ENCODE data around the gene SKI. TPM values are rescaled to one million over a fixed set of nuclear protein-coding genes. Genes with fewer than 3 reads are reported as not detected.

The SKI gene
- total and polyA plus RNA-seq, 9 of the 15 experiments (the other 6 are each of a cell fraction or from before 2014, with no cell fraction given): 0.10 to 60.5 (median 4.6) TPM

DNA sequence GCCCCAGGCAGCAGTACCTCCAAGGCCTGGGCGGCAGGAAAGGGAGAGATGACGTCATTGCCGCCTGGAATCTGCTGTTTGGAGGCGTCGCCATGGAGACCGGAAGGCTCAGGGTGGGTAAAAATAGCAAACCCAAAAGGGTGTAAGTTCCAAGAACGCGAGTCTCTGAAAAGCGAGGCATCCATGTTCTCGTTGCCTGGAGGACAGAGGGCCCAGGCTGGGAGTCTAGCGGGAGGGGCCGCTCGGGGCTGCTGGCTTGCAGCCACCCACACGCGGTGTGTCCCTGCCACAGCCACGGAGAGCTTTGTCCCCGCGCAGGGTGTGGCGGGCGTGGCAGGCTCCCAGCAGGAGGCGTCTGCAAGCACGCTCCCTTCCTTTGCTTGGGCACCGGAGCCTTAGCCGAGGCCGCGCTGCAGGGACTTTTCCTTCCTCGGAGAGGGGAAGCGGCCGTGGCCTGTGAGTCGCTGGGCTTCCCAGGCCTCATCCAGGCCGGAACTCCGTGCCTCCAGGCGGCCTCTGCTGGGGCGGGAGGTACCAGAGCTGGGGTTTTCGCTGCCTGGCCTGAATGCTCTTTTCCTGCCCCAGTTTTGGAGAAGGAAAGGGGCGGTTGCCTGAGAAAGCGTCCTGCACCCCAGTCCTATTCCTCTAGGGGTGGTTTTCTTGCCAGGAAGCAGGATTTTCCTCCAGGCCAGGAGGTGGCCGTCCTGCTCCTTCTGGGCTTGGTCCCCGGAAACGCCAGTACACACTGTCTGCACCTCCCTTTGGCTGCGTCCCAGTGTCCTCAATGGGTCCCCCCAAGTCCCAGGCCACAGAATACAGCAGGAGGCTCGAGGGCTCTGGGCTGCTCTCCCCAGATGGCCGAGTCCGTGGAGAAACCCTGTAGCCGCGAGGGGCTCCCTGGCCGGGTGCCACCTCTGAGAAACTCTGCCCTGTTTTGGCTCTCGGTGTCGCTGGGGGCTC, 15.3 kb upstream of the SKI start (continued):
- TF ChIP-seq ZNF586 (CRISPR knock-in tag; conservative IDR thresholded peaks at IDR 0.05): no peak
- TF ChIP-seq, protein P1, sequence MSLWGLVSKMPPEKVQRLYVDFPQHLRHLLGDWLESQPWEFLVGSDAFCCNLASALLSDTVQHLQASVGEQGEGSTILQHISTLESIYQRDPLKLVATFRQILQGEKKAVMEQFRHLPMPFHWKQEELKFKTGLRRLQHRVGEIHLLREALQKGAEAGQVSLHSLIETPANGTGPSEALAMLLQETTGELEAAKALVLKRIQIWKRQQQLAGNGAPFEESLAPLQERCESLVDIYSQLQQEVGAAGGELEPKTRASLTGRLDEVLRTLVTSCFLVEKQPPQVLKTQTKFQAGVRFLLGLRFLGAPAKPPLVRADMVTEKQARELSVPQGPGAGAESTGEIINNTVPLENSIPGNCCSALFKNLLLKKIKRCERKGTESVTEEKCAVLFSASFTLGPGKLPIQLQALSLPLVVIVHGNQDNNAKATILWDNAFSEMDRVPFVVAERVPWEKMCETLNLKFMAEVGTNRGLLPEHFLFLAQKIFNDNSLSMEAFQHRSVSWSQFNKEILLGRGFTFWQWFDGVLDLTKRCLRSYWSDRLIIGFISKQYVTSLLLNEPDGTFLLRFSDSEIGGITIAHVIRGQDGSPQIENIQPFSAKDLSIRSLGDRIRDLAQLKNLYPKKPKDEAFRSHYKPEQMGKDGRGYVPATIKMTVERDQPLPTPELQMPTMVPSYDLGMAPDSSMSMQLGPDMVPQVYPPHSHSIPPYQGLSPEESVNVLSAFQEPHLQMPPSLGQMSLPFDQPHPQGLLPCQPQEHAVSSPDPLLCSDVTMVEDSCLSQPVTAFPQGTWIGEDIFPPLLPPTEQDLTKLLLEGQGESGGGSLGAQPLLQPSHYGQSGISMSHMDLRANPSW (CRISPR knock-in tag; IDR thresholded peaks at IDR 0.05): no peak

DNA sequence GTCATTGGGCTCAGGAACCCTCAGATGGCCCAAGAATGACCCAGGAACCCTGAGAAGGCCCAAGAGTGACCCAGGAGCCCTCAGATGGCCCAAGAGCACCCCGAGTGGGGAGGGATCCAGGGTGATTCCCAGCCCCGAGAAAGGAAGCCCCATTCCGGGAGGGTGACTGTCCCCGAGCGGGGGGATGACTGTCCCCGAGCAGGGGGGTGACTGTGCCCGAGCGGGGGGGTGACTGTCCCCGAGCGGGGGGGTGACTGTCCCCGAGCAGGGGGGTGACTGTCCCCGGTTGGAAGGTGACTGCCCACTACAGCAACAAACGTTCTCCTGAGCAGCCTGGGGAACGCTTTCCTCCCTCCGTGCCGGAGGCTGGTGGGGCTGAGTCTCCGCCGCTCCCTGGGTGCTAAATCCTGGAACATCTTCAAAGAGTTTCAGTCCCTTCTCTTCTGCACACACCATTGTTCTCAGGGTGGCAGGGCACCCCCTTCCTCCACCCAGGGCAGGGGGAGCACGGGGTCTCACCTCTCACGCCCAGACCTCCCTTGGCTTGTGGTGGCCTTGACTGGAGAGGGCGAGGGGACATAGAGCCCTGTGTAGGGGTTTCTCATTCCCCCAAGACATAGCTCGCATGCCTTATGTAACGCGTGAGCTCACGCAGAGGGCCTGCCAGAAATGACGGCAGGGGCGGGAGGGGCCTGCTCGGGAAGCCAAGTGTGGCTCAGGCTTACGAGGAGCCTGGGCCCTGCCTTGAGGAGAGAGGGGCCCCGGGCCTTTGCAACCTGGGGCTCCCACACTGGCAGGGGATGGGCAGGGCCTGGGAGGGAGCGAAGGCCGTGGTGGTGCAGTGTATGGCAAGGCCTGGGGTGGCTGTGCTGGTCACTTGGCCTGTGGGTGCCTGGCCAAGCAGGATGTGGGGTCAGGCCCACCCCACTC, 14.3 kb upstream of the SKI start:
- no peak overlapping the region for H3K4me3 ChIP-seq
- BruUV-seq (replicated peaks): no TSS peak
- H3K9ac ChIP-seq (ENCODE audit: insufficient read depth in 1 of 2, low read depth in 2 of 2, low read length in 2 of 2): peak overlapping the region; percentile 62 to 87; a peak in 3 of 4 replicates
- intact Hi-C loops (cut with micrococcal nuclease) (no loop called here), in situ Hi-C loops (cut with MboI) (no loop called here)
- no peaks in the 10 kb centered on the region for H3K9me3 ChIP-seq (replicated peaks; ENCODE audit: control insufficient read depth, insufficient read depth, low read depth, low read length)
- FAIRE-seq (no peak), DNase-seq (ENCODE audit: extremely low read depth in 1 of 4, low spot score in 3 of 4) (no peak), ATAC-seq (no peak)
- H3K9me1 ChIP-seq (ENCODE audit: control insufficient read depth, insufficient read depth, low read length): no peaks in the 10 kb centered on the region
- POLR2A ChIA-PET: interaction anchor here (1.4 kb wide), 1 partner anchor 14 kb away, joined by 3 read pairs; no protein-coding TSS in a partner anchor
- CTCF ChIA-PET (ENCODE audit: low intra/inter-chr PET ratio): no interaction called here
- WGBS (ENCODE audit: insufficient coverage, low coverage, missing lambda C conversion rate): 78% methylated on average over 26 of the region's 32 CpGs
- no peak overlapping the region for H3K4me2 ChIP-seq (ENCODE audit: insufficient read depth, low read length)
- peaks cover 20 to 68% of the 10 kb centered on the region in 2 experiments for H3K4me1 ChIP-seq (replicated peaks in 1 of 2; ENCODE audit: control insufficient read depth in 2 of 2, insufficient read depth in 2 of 2, low read length in 2 of 2)
- no peaks in the 10 kb centered on the region for H3K36me3 ChIP-seq (ENCODE audit: control insufficient read depth, insufficient read depth, low read length)
- no peaks in the 10 kb centered on the region for H3K27me3 ChIP-seq (ENCODE audit: control insufficient read depth in 2 of 2, insufficient read depth in 2 of 2, low read length in 2 of 2)
- H3K79me2 ChIP-seq (ENCODE audit: control insufficient read depth, insufficient read depth, low read length): no peaks in the 10 kb centered on the region
- peak overlapping the region; percentile 98; the same call in 1 of the 2 replicates for H2AFZ ChIP-seq (ENCODE audit: low read depth, low read length)
- no peak overlapping the region for H3K27ac ChIP-seq (ENCODE audit: extremely low read depth, low read depth, low read length)
- H4K20me1 ChIP-seq (replicated peaks; ENCODE audit: control insufficient read depth, insufficient read depth, low read length): no peaks in the 10 kb centered on the region
- TF ChIP-seq, protein P2, sequence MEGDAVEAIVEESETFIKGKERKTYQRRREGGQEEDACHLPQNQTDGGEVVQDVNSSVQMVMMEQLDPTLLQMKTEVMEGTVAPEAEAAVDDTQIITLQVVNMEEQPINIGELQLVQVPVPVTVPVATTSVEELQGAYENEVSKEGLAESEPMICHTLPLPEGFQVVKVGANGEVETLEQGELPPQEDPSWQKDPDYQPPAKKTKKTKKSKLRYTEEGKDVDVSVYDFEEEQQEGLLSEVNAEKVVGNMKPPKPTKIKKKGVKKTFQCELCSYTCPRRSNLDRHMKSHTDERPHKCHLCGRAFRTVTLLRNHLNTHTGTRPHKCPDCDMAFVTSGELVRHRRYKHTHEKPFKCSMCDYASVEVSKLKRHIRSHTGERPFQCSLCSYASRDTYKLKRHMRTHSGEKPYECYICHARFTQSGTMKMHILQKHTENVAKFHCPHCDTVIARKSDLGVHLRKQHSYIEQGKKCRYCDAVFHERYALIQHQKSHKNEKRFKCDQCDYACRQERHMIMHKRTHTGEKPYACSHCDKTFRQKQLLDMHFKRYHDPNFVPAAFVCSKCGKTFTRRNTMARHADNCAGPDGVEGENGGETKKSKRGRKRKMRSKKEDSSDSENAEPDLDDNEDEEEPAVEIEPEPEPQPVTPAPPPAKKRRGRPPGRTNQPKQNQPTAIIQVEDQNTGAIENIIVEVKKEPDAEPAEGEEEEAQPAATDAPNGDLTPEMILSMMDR (IDR thresholded peaks at IDR 0.05 in 2 of 3, conservative IDR thresholded peaks at IDR 0.05 in 1 of 3; ENCODE audit: insufficient read depth in 2 of 3, low read depth in 1 of 3, low read length in 3 of 3): no peak
- no peak for TF ChIP-seq FOXK2 (conservative IDR thresholded peaks at IDR 0.05 in 1 of 2, IDR thresholded peaks at IDR 0.05 in 1 of 2; ENCODE audit: low read depth in 2 of 2)
- no peak for TF ChIP-seq HIVEP1 (CRISPR knock-in tag; IDR thresholded peaks at IDR 0.05)
- TF ChIP-seq RBFOX2 (IDR thresholded peaks at IDR 0.05; ENCODE audit: low read depth, low read length): no peak
- peak; percentile 37 for TF ChIP-seq POLR2G (IDR thresholded peaks at IDR 0.05; ENCODE audit: low read depth, low read length)
- TF ChIP-seq ZNF239 (CRISPR knock-in tag; IDR thresholded peaks at IDR 0.05): no peak

Measured in K562 (cell line).